ENCODE data around the gene TBC1D2B. TPM values are rescaled to one million over a fixed set of nuclear protein-coding genes. Genes with fewer than 3 reads are reported as not detected.

TBC1D2B gene
- total RNA-seq, 1 donor from 2014 or later, result 63.3 TPM

DNA sequence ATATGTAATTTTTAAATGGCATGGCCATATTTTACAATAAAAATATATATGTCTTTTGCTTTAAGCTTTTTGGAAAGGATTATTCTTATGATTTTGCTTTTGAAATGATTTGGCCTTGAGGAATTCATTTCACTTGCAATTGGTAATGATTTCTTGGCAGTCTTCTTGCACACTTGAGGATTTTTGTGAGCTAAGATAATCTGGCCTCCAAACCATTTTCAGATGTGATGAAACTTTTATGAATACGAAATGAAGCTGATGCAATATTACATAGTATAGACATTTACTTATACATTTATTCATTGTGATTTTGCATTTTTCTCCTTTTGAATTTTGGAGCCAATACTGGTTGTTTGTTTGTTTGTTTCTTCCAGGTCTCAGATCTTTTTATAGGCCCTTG, 8.4 kb upstream of the TBC1D2B start:
- no peak for TF ChIP-seq CTCF (IDR thresholded peaks at IDR 0.05)
- intact Hi-C loops (cut with DNase I), result no loop called here
- H3K27ac ChIP-seq, result no peak overlapping the region
- no peaks in the 10 kb centered on the region for H3K27me3 ChIP-seq
- H3K36me3 ChIP-seq, result no peaks in the 10 kb centered on the region
- H3K4me1 ChIP-seq, result no peaks in the 10 kb centered on the region
- no peaks in the 10 kb centered on the region for H3K9me3 ChIP-seq
- H3K4me3 ChIP-seq, result no peak overlapping the region
- no peak for DNase-seq (ENCODE audit: low spot score in 2 of 2)

DNA sequence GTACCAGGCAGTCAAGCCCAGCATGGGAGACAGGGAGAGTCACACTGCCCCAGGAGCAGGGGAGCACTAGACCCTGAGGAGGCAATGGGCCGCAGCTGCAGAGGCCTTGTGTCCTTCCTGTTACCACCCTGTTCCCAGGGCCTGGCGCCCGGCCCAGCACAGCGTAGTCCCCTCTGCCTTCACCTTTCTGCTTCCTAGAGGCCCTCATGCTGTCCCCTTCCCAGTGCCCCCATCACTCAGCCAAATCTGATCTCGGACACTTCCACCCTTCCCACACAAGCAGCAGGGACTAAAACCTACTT, 6.9 kb upstream of the TBC1D2B start:
- H3K4me1 ChIP-seq, result no peaks in the 10 kb centered on the region
- DNase-seq (ENCODE audit: low spot score in 2 of 2), result no peak
- intact Hi-C loops (cut with DNase I), result no loop called here
- no peak overlapping the region for H3K4me3 ChIP-seq
- no peak overlapping the region for H3K27ac ChIP-seq
- no peaks in the 10 kb centered on the region for H3K27me3 ChIP-seq
- TF ChIP-seq CTCF (IDR thresholded peaks at IDR 0.05), result no peak
- no peaks in the 10 kb centered on the region for H3K36me3 ChIP-seq
- H3K9me3 ChIP-seq, result no peaks in the 10 kb centered on the region

- Histone ChIP-seq H3K27me3 (no peaks in the 10 kb centered on the region), H3K27ac (no peak overlapping the region), H3K9me3 (no peaks in the 10 kb centered on the region), H3K4me1 (no peaks in the 10 kb centered on the region), H3K36me3 (no peaks in the 10 kb centered on the region), H3K4me3 (no peak overlapping the region)
- intact Hi-C loops (cut with DNase I), result no loop called here
- no peak for DNase-seq (ENCODE audit: low spot score in 2 of 2)
- no peak for TF ChIP-seq CTCF (IDR thresholded peaks at IDR 0.05)
Observed at GRCh38 chr15:78083687-78084448, 6.4 kb upstream of the TBC1D2B start.

GRCh38 chr15:78083186-78083585, 5.7 kb upstream of the TBC1D2B start:
- no peak for DNase-seq (ENCODE audit: low spot score in 2 of 2)
- Histone ChIP-seq H3K27me3 (no peaks in the 10 kb centered on the region), H3K9me3 (no peaks in the 10 kb centered on the region), H3K36me3 (no peaks in the 10 kb centered on the region), H3K4me3 (no peak overlapping the region), H3K4me1 (peaks cover 0 to 2% of the 10 kb centered on the region in 2 donors), H3K27ac (no peak overlapping the region)
- no peak for TF ChIP-seq CTCF (IDR thresholded peaks at IDR 0.05)
- intact Hi-C loops (cut with DNase I), result no loop called here

DNA sequence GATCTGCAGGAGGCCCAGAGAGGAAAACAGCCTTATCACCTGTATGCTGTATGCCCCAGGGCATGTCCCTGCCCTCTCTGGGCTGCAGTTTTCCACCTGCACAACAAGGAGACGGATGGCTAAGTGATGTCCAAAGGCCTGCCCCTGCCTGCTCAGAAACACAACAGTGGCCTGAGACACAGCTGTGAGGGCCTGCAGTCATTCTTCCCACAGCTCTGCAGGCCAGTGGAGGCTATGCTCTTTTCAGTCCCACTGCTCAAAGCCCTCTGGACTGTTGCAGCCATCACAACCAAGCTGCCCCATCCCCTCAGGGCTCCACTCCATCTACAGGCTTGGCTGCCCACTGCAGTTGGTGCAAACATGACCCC, 5.2 kb upstream of the TBC1D2B start:
- DNase-seq (ENCODE audit: low spot score in 2 of 2), result no peak
- H3K27me3 ChIP-seq, result no peaks in the 10 kb centered on the region
- H3K4me3 ChIP-seq, result no peak overlapping the region
- H3K36me3 ChIP-seq, result no peaks in the 10 kb centered on the region
- no peak overlapping the region for H3K27ac ChIP-seq
- no peak for TF ChIP-seq CTCF (IDR thresholded peaks at IDR 0.05)
- H3K9me3 ChIP-seq, result no peaks in the 10 kb centered on the region
- intact Hi-C loops (cut with DNase I), result no loop called here
- H3K4me1 ChIP-seq, result peaks cover 0 to 6% of the 10 kb centered on the region in 2 donors

All from ascending aorta (tissue), 2 donors.